Skin of body (tissue), 2 donors: ENCODE measurements around the gene CYP2R1. TPM values are rescaled to one million over a fixed set of nuclear protein-coding genes. Genes with fewer than 3 reads are reported as not detected.

Source experiments
- small RNA-seq: library from RNA; depleted of rRNA; stranded (forward); fragments of <200 nt; gene quantifications from one replicate; pipeline ENCODE3, GENCODE V24; 2014; ENCODE audit warnings: low replicate concordance
- total RNA-seq: library from RNA; depleted of rRNA; stranded (reverse); fragments of >200 nt; gene quantifications from one replicate; pipeline ENCODE4 v1.2.3, GENCODE V29; 2014

The CYP2R1 gene
- total RNA-seq, 1 donor from 2014 or later, result 10.9 TPM

Small RNA genes lying within 50 kb of the gene (small RNA-seq; reads per million reads assigned to genes)
- gene CALCP, result not detected

Other genes with a start within 250 kb of the CYP2R1 start
- 16.1 TPM for gene PDE3B, start 248.4 kb downstream of the CYP2R1 start, total RNA-seq
- gene CALCA, start 80.1 kb upstream of the CYP2R1 start, total RNA-seq, result not detected
- gene CALCB, start 181.4 kb upstream of the CYP2R1 start, total RNA-seq, result 0.20 TPM
- 2.3 TPM for gene INSC, start 222.7 kb upstream of the CYP2R1 start, total RNA-seq